ENCODE data around the gene B3GALNT2. TPM values are rescaled to one million over a fixed set of nuclear protein-coding genes. Genes with fewer than 3 reads are reported as not detected.
"Not testable (repeated sequence)": the region's sequence is repeated elsewhere in the genome, so short reads cannot be mapped to it uniquely, and the experiment has no call there.

The B3GALNT2 gene
- total RNA-seq, 4 donors from 2014 or later: 21.7 to 46.2 (median 26.1) TPM

- intact Hi-C loops (cut with DNase I; ENCODE audit: low total_unique reads): no loop called here
Measured at GRCh38 chr1:235545292-235545930, 41.2 kb upstream of the B3GALNT2 start.

GRCh38 chr1:235542845-235543244 lies 38.6 kb upstream of the B3GALNT2 start:
- 70 to 77% methylated on average over 7 of the region's 7 CpGs for WGBS, 2 donors
- DNase-seq (ENCODE audit: low spot score in 2 of 2); intact Hi-C loops (cut with DNase I; ENCODE audit: low total_unique reads); H3K4me3 ChIP-seq (ENCODE audit: low read depth, poor library complexity, severe bottlenecking): not testable (repeated sequence)

More at GRCh38 chr1:235545292-235545930, 41.2 kb upstream of the B3GALNT2 start:
- DNase-seq (ENCODE audit: low spot score in 2 of 2): no peak
- H3K4me3 ChIP-seq (ENCODE audit: low read depth, poor library complexity, severe bottlenecking): no peak overlapping the region
- 86 to 88% methylated on average over 9 of the region's 9 CpGs for WGBS, 2 donors
- TF ChIP-seq POLR2A (IDR thresholded peaks at IDR 0.05): no peak

GRCh38 chr1:235533476-235534168 lies 29.4 kb upstream of the B3GALNT2 start:
- DNase-seq (ENCODE audit: low spot score in 2 of 2): no peak
- TF ChIP-seq POLR2A (IDR thresholded peaks at IDR 0.05): no peak
- intact Hi-C loops (cut with DNase I; ENCODE audit: low total_unique reads): no loop called here
- 81 to 83% methylated on average over 8 of the region's 8 CpGs for WGBS, 2 donors
- H3K4me3 ChIP-seq (ENCODE audit: low read depth, poor library complexity, severe bottlenecking): no peak overlapping the region

- 65 to 72% methylated on average over 2 of the region's 2 CpGs for WGBS, 2 donors
- no peak for DNase-seq (ENCODE audit: low spot score in 2 of 2)
- no peak overlapping the region for H3K4me3 ChIP-seq (ENCODE audit: low read depth, poor library complexity, severe bottlenecking)
- intact Hi-C loops (cut with DNase I; ENCODE audit: low total_unique reads): no loop called here
- TF ChIP-seq POLR2A (IDR thresholded peaks at IDR 0.05) (no peak), CTCF (IDR thresholded peaks at IDR 0.05) (no peak)
Measured at GRCh38 chr1:235532360-235532759, 28.1 kb upstream of the B3GALNT2 start.

GRCh38 chr1:235527196-235527814 lies 23.1 kb upstream of the B3GALNT2 start:
- DNase-seq (ENCODE audit: low spot score in 2 of 2): no peak
- TF ChIP-seq CTCF (IDR thresholded peaks at IDR 0.05): no peak
- no peak for TF ChIP-seq POLR2A (IDR thresholded peaks at IDR 0.05)
- intact Hi-C loops (cut with DNase I; ENCODE audit: low total_unique reads): no loop called here
- WGBS, 2 donors: 77 to 86% methylated on average over 4 of the region's 4 CpGs
- no peak overlapping the region for H3K4me3 ChIP-seq (ENCODE audit: low read depth, poor library complexity, severe bottlenecking)

GRCh38 chr1:235525314-235525713 lies 21.1 kb upstream of the B3GALNT2 start:
- no peak overlapping the region for H3K4me3 ChIP-seq (ENCODE audit: low read depth, poor library complexity, severe bottlenecking)
- WGBS, 2 donors: 44 to 51% methylated on average over 4 of the region's 4 CpGs
- TF ChIP-seq POLR2A (IDR thresholded peaks at IDR 0.05): no peak
- TF ChIP-seq CTCF (IDR thresholded peaks at IDR 0.05): no peak
- no peak for DNase-seq (ENCODE audit: low spot score in 2 of 2)
- intact Hi-C loops (cut with DNase I; ENCODE audit: low total_unique reads): no loop called here

- 86% methylated on average over 6 of the region's 6 CpGs for WGBS, 2 donors
- intact Hi-C loops (cut with DNase I; ENCODE audit: low total_unique reads): no loop called here
- DNase-seq (ENCODE audit: low spot score in 2 of 2): no peak
- H3K4me3 ChIP-seq (ENCODE audit: low read depth, poor library complexity, severe bottlenecking): no peak overlapping the region
- TF ChIP-seq POLR2A (IDR thresholded peaks at IDR 0.05) (no peak), CTCF (IDR thresholded peaks at IDR 0.05) (no peak)
Measured at GRCh38 chr1:235516862-235517446, 12.7 kb upstream of the B3GALNT2 start.
